NCI-H2196 (cell line): ENCODE measurements around the gene ADAM12.

Experiments used
- DNase-seq: peaks from one replicate; lab custom pipeline; 2025; ENCODE audit not compliant: unreplicated experiment; lab: John Stamatoyannopoulos, UW

Gene ADAM12

GRCh38 chr10:126218778-126219649 is 169.3 kb downstream of the ADAM12 start:
- DNase-seq, result no peak

GRCh38 chr10:126218174-126218573 is 170.1 kb downstream of the ADAM12 start:
- no peak for DNase-seq

GRCh38 chr10:126216632-126216961 is 171.7 kb downstream of the ADAM12 start:
- no peak for DNase-seq

- no peak for DNase-seq
These were observed 172.3 kb downstream of the ADAM12 start for GRCh38 chr10:126215746-126216631.

- DNase-seq, result no peak
These were observed 173.6 kb downstream of the ADAM12 start for GRCh38 chr10:126214679-126215078.

GRCh38 chr10:126214021-126214420 is 174.3 kb downstream of the ADAM12 start:
- no peak for DNase-seq

- DNase-seq, result no peak
These were observed 175.5 kb downstream of the ADAM12 start for GRCh38 chr10:126212738-126213137.

GRCh38 chr10:126210051-126210651 is 178.1 kb downstream of the ADAM12 start:
- DNase-seq, result no peak

- no peak for DNase-seq
These were observed 178.8 kb downstream of the ADAM12 start for GRCh38 chr10:126209451-126209850.

- DNase-seq, result no peak
These were observed 179.5 kb downstream of the ADAM12 start for GRCh38 chr10:126208726-126209302.

- DNase-seq, result no peak
These were observed 180.4 kb downstream of the ADAM12 start for GRCh38 chr10:126207851-126208250.

GRCh38 chr10:126207313-126207771 is 180.9 kb downstream of the ADAM12 start:
- no peak for DNase-seq

- no peak for DNase-seq
These were observed 182.6 kb downstream of the ADAM12 start for GRCh38 chr10:126205486-126206205.

GRCh38 chr10:126204320-126204719 is 184.0 kb downstream of the ADAM12 start:
- DNase-seq, result no peak

GRCh38 chr10:126203746-126204145 is 184.5 kb downstream of the ADAM12 start:
- no peak for DNase-seq

- no peak for DNase-seq
These were observed 186.7 kb downstream of the ADAM12 start for GRCh38 chr10:126201603-126202002.

GRCh38 chr10:126199221-126199998 is 188.9 kb downstream of the ADAM12 start:
- DNase-seq, result no peak

- DNase-seq, result no peak
These were observed 189.6 kb downstream of the ADAM12 start for GRCh38 chr10:126198681-126199080.

- no peak for DNase-seq
These were observed 191.2 kb downstream of the ADAM12 start for GRCh38 chr10:126197036-126197543.

GRCh38 chr10:126196281-126196680 is 192.0 kb downstream of the ADAM12 start:
- DNase-seq, result no peak
